SK-N-SH treated with all-trans-retinoic acid at 6 μM for 48 hours (cell line): Measurements from ENCODE around the gene GPR139.

ENCODE experiments used
- ATAC-seq: fragments of 200-7000 bp; cut with Tn5 transposase; 3 replicates; pipeline ENCODE4 v1.9.1; 2020; ENCODE audit warnings: mild to moderate bottlenecking, moderate library complexity
- ARNTL ChIP-seq: fragments of 450-650 bp; formaldehyde crosslinking; IDR thresholded peaks from 2 replicates; pipeline ENCODE4 v1.5.0; 2020; ENCODE audit warnings: low read depth, mild to moderate bottlenecking, moderate library complexity, borderline replicate concordance
- BACH2 ChIP-seq: fragments of 250-450 bp; sonication (Bioruptor Pico); IDR thresholded peaks from 2 replicates; pipeline ENCODE4 v1.9.0; 2021; ENCODE audit warnings: mild to moderate bottlenecking, borderline replicate concordance
- CSRNP3 ChIP-seq: fragments of 250-450 bp; sonication (Bioruptor Pico); IDR thresholded peaks from 2 replicates; pipeline ENCODE4 v1.5.1; 2021; ENCODE audit warnings: mild to moderate bottlenecking, moderate library complexity
- GLIS3 ChIP-seq: fragments of 250-450 bp; sonication (Bioruptor Pico); IDR thresholded peaks from 2 replicates; pipeline ENCODE4 v1.5.0; 2020; ENCODE audit warnings: mild to moderate bottlenecking, moderate library complexity
- OSR1 ChIP-seq: fragments of 250-450 bp; sonication (Bioruptor Pico); IDR thresholded peaks from 2 replicates; pipeline ENCODE4 v1.8.0; 2022; ENCODE audit warnings: moderate library complexity, mild to moderate bottlenecking, inconsistent platforms
- PATZ1 ChIP-seq: fragments of 250-450 bp; sonication (Bioruptor Pico); IDR thresholded peaks from 2 replicates; pipeline ENCODE4 v1.8.0; 2020; ENCODE audit warnings: mild to moderate bottlenecking, moderate library complexity, borderline replicate concordance
- POU6F1 ChIP-seq: fragments of 250-450 bp; sonication (Bioruptor Pico); IDR thresholded peaks from 2 replicates; pipeline ENCODE4 v1.8.0; 2021; ENCODE audit warnings: low read depth, mild to moderate bottlenecking, moderate library complexity, borderline replicate concordance
- PPARA ChIP-seq: fragments of 250-450 bp; sonication (Bioruptor Pico); IDR thresholded peaks from 2 replicates; pipeline ENCODE4 v1.5.0; 2020; ENCODE audit warnings: mild to moderate bottlenecking, borderline replicate concordance
- RARB ChIP-seq: fragments of 250-450 bp; sonication (Bioruptor Pico); IDR thresholded peaks from 2 replicates; pipeline ENCODE4 v1.8.0; 2021; ENCODE audit warnings: mild to moderate bottlenecking, moderate library complexity
- SNAI2 ChIP-seq: fragments of 250-450 bp; sonication (Bioruptor Pico); IDR thresholded peaks from 2 replicates; pipeline ENCODE4 v1.5.0; 2020; ENCODE audit warnings: mild to moderate bottlenecking, moderate library complexity
- TCF4 ChIP-seq: fragments of 250-450 bp; sonication (Bioruptor Pico); IDR thresholded peaks from 2 replicates; pipeline ENCODE4 v1.8.0; 2021; ENCODE audit warnings: mild to moderate bottlenecking, moderate library complexity, borderline replicate concordance
- TOX ChIP-seq: fragments of 250-450 bp; sonication (Bioruptor Pico); IDR thresholded peaks from 2 replicates; pipeline ENCODE4 v1.8.0; 2021; ENCODE audit warnings: mild to moderate bottlenecking, moderate library complexity, borderline replicate concordance
- ZC3H10 ChIP-seq: fragments of 250-450 bp; sonication (Bioruptor Pico); IDR thresholded peaks from 2 replicates; pipeline ENCODE4 v1.5.1; 2021; ENCODE audit warnings: mild to moderate bottlenecking, moderate library complexity
- ZFP3 ChIP-seq: fragments of 250-450 bp; sonication (Bioruptor Pico); IDR thresholded peaks from 2 replicates; pipeline ENCODE4 v1.5.0; 2020; ENCODE audit warnings: mild to moderate bottlenecking, moderate library complexity
- ZFP30 ChIP-seq: fragments of 450-650 bp; formaldehyde crosslinking; IDR thresholded peaks from 2 replicates; pipeline ENCODE4 v1.5.0; 2022; ENCODE audit warnings: mild to moderate bottlenecking, moderate library complexity
- ZNF70 ChIP-seq: fragments of 450-650 bp; formaldehyde crosslinking; IDR thresholded peaks from 2 replicates; pipeline ENCODE4 v1.5.0; 2020; ENCODE audit warnings: mild to moderate bottlenecking, moderate library complexity
- ZNF8 ChIP-seq: fragments of 450-650 bp; formaldehyde crosslinking; IDR thresholded peaks from 2 replicates; pipeline ENCODE4 v1.5.0; 2020; ENCODE audit warnings: mild to moderate bottlenecking, moderate library complexity
- TF ChIP-seq, protein P1 (sequence below): fragments of 250-450 bp; sonication (Bioruptor Pico); IDR thresholded peaks from 2 replicates; pipeline ENCODE4 v1.5.0; 2020; ENCODE audit warnings: mild to moderate bottlenecking, moderate library complexity

GPR139 gene

DNA sequence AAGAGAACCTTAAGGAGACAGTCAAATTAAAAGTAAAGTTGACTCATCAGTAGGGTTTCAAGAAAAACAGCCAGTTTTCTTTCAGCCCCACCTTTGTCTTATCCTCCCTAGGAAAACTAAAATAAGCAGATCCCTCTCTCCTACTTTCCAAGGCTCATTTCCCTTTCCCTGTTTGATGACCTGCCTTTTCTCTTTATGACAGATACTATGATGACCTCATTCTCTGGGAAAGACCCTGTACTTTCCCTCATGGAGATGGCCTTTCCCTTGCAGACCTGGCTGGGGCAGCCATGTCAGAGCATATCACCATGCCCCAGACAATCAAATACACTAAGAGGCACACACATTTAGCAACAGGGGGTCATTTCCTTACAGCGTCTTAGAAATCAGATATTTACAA lies 53.6 kb downstream of the GPR139 start (continued):
- TF ChIP-seq ZNF70 (CRISPR knock-in tag): no peak

DNA sequence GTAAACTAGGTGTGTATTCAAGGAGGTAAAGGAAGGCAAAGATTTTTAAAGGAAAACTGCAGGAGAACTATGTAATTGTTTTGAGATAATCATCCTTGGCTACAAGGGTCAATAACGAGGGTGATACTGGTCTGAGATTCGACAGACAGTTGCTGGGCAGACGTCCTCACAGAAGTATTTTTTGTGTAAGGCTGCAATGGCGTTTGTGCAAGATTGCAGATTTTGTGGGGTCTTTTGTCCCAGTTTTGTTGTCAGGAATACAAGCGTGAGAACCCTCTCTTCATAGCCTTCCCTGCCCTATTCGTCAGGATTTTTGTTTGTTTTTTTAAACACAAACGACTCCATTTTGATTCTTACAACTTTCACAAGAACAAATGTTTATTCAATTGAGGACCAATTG lies 57.5 kb downstream of the GPR139 start:
- ATAC-seq: no peak
- no peak for TF ChIP-seq TCF4 (CRISPR knock-in tag)
- TF ChIP-seq SNAI2: no peak
- no peak for TF ChIP-seq ARNTL (CRISPR knock-in tag)
- no peak for TF ChIP-seq GLIS3 (CRISPR knock-in tag)
- TF ChIP-seq CSRNP3 (CRISPR knock-in tag): no peak
- TF ChIP-seq ZC3H10 (CRISPR knock-in tag): no peak
- no peak for TF ChIP-seq ZNF70 (CRISPR knock-in tag)

GRCh38 chr16:20004931-20005330 lies 68.8 kb downstream of the GPR139 start:
- TF ChIP-seq TCF4 (CRISPR knock-in tag): no peak
- TF ChIP-seq BACH2 (CRISPR knock-in tag): no peak
- TF ChIP-seq POU6F1 (CRISPR knock-in tag): no peak
- no peak for TF ChIP-seq OSR1 (CRISPR knock-in tag)
- no peak for TF ChIP-seq RARB (CRISPR knock-in tag)
- TF ChIP-seq GLIS3 (CRISPR knock-in tag): no peak
- TF ChIP-seq, protein P1, sequence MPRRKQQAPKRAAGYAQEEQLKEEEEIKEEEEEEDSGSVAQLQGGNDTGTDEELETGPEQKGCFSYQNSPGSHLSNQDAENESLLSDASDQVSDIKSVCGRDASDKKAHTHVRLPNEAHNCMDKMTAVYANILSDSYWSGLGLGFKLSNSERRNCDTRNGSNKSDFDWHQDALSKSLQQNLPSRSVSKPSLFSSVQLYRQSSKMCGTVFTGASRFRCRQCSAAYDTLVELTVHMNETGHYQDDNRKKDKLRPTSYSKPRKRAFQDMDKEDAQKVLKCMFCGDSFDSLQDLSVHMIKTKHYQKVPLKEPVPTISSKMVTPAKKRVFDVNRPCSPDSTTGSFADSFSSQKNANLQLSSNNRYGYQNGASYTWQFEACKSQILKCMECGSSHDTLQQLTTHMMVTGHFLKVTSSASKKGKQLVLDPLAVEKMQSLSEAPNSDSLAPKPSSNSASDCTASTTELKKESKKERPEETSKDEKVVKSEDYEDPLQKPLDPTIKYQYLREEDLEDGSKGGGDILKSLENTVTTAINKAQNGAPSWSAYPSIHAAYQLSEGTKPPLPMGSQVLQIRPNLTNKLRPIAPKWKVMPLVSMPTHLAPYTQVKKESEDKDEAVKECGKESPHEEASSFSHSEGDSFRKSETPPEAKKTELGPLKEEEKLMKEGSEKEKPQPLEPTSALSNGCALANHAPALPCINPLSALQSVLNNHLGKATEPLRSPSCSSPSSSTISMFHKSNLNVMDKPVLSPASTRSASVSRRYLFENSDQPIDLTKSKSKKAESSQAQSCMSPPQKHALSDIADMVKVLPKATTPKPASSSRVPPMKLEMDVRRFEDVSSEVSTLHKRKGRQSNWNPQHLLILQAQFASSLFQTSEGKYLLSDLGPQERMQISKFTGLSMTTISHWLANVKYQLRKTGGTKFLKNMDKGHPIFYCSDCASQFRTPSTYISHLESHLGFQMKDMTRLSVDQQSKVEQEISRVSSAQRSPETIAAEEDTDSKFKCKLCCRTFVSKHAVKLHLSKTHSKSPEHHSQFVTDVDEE: no peak
- no peak for TF ChIP-seq ZNF8 (CRISPR knock-in tag)
- no peak for TF ChIP-seq ARNTL (CRISPR knock-in tag)
- no peak for TF ChIP-seq ZFP30 (CRISPR knock-in tag)
- no peak for TF ChIP-seq ZFP3 (CRISPR knock-in tag)
- TF ChIP-seq, all 23 proteins: peak for 0
- ATAC-seq: no peak

GRCh38 chr16:20002936-20003335 lies 70.8 kb downstream of the GPR139 start:
- ATAC-seq: no peak
- TF ChIP-seq ZNF70 (CRISPR knock-in tag) (no peak), PPARA (CRISPR knock-in tag) (no peak), TOX (CRISPR knock-in tag) (no peak), RARB (CRISPR knock-in tag) (no peak)
- TF ChIP-seq, all 23 proteins: peak for 0

DNA sequence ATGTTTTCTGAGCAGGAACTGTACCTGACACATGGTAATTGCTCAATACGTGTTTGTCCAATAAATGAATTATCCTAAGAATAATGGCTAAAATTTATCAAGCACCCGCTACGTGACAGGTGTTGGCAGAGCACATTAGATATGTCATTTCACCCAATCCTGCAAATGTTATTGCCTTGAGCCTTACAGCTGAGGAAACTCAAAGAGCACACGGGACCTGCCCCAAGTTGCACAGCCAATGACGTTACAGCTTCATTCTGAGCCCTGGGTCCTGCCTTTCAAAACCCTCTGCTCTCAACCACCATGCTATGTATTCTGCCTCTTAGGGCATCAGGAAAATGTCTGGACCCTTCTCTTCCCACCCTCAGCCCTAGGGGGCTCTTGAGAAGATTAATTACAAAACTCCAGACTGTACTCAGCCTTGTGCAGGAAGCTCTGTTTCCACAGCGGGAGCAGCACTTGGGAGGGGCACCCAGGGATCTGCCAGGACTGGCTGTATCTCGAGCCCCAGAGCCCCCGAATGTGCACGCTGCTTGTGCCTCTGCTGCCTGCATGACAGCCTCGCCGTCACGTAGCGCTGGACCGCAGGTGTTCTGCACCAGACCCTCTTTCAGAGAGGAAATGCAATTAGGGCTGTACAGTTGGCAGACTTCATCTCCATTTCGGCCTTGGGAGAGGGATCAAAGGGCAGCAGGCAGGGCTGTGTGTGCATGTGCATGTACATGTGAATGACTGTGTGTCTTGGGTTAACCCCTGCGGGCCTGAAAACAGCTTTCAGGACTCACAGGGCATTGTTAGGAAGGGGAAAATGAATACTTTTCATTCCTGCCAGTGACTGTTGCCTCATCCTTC lies 71.6 kb downstream of the GPR139 start:
- TF ChIP-seq PATZ1 (CRISPR knock-in tag): no peak
- no peak for TF ChIP-seq TCF4 (CRISPR knock-in tag)
- TF ChIP-seq POU6F1 (CRISPR knock-in tag): no peak
- TF ChIP-seq TOX (CRISPR knock-in tag): no peak
- no peak for TF ChIP-seq ZFP30 (CRISPR knock-in tag)
- TF ChIP-seq OSR1 (CRISPR knock-in tag): no peak
- ATAC-seq: no peak
